ENCODE measurements around the gene DMD. TPM values are rescaled to one million over a fixed set of nuclear protein-coding genes. Genes with fewer than 3 reads are reported as not detected.

The DMD gene
- total and polyA plus RNA-seq, 2 donors (not counting 1 experiment from before 2014, with no cell fraction given), result 5.1 to 7.2 TPM

DNA sequence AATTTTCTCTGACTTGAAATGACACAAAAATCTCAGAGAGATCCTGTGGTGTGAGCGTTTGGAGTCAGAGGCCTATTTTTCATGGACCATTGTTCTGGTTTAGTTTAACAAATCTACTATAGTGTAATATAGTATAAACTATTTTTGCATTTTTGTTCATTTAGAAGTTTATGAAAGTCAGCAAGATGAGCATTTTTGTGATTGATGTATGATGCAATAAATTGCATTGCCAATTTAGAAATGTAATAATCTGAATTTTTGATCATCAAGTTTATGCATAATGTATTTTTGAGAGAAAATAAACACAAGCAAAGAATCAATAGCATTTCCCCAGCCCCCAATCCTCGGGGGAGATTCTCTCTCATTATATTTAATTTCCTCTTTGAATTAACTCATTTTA is 1620.0 kb downstream of the DMD start:
- DNase-seq (ENCODE audit: low read depth in 2 of 2), result no peak
- Histone ChIP-seq H2AFZ (ENCODE audit: low read length) (no peak overlapping the region), H3K9ac (ENCODE audit: insufficient read depth, low read length) (no peak overlapping the region), H3K4me1 (ENCODE audit: control insufficient read depth, extremely low read depth, insufficient read depth, low read length) (no peaks in the 10 kb centered on the region), H3K27ac (ENCODE audit: insufficient read depth, low read length) (no peak overlapping the region), H3K27me3 (ENCODE audit: control insufficient read depth, insufficient read depth, low read length) (no peaks in the 10 kb centered on the region), H3K4me3 (replicated peaks in 1 of 4; ENCODE audit: control extremely low read depth in 1 of 4, insufficient read depth in 1 of 4, low read depth in 3 of 4, low read length in 4 of 4) (no peak overlapping the region), H3K9me3 (ENCODE audit: control insufficient read depth, insufficient read depth, low read depth, low read length) (no peaks in the 10 kb centered on the region), H3K4me2 (ENCODE audit: extremely low read depth, insufficient read depth, low read length) (no peak overlapping the region), H4K20me1 (ENCODE audit: control insufficient read depth, extremely low read depth, insufficient read depth, low read length) (no peaks in the 10 kb centered on the region), H3K36me3 (ENCODE audit: control insufficient read depth, insufficient read depth, low read length) (no peaks in the 10 kb centered on the region), H3K79me2 (ENCODE audit: control insufficient read depth, insufficient read depth, low read length) (no peaks in the 10 kb centered on the region)
- TF ChIP-seq EZH2 (IDR thresholded peaks at IDR 0.05; ENCODE audit: low read length, missing control alignments), result no peak
- TF ChIP-seq, protein P1, sequence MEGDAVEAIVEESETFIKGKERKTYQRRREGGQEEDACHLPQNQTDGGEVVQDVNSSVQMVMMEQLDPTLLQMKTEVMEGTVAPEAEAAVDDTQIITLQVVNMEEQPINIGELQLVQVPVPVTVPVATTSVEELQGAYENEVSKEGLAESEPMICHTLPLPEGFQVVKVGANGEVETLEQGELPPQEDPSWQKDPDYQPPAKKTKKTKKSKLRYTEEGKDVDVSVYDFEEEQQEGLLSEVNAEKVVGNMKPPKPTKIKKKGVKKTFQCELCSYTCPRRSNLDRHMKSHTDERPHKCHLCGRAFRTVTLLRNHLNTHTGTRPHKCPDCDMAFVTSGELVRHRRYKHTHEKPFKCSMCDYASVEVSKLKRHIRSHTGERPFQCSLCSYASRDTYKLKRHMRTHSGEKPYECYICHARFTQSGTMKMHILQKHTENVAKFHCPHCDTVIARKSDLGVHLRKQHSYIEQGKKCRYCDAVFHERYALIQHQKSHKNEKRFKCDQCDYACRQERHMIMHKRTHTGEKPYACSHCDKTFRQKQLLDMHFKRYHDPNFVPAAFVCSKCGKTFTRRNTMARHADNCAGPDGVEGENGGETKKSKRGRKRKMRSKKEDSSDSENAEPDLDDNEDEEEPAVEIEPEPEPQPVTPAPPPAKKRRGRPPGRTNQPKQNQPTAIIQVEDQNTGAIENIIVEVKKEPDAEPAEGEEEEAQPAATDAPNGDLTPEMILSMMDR (conservative IDR thresholded peaks at IDR 0.05 in 1 of 2, IDR thresholded peaks at IDR 0.05 in 1 of 2; ENCODE audit: low read depth in 1 of 2, low read length in 2 of 2), result no peak

- Histone ChIP-seq H3K4me2 (ENCODE audit: extremely low read depth, insufficient read depth, low read length) (no peak overlapping the region), H2AFZ (ENCODE audit: low read length) (no peak overlapping the region), H3K9me3 (ENCODE audit: control insufficient read depth, insufficient read depth, low read depth, low read length) (no peaks in the 10 kb centered on the region), H3K4me3 (replicated peaks in 1 of 4; ENCODE audit: control extremely low read depth in 1 of 4, insufficient read depth in 1 of 4, low read depth in 3 of 4, low read length in 4 of 4) (no peak overlapping the region), H3K4me1 (ENCODE audit: control insufficient read depth, extremely low read depth, insufficient read depth, low read length) (no peaks in the 10 kb centered on the region), H3K9ac (ENCODE audit: insufficient read depth, low read length) (no peak overlapping the region), H3K79me2 (ENCODE audit: control insufficient read depth, insufficient read depth, low read length) (no peaks in the 10 kb centered on the region), H3K27ac (ENCODE audit: insufficient read depth, low read length) (no peak overlapping the region), H3K36me3 (ENCODE audit: control insufficient read depth, insufficient read depth, low read length) (no peaks in the 10 kb centered on the region), H4K20me1 (ENCODE audit: control insufficient read depth, extremely low read depth, insufficient read depth, low read length) (no peaks in the 10 kb centered on the region), H3K27me3 (ENCODE audit: control insufficient read depth, insufficient read depth, low read length) (no peaks in the 10 kb centered on the region)
- peak; percentile 69 for DNase-seq (ENCODE audit: low read depth in 2 of 2)
- TF ChIP-seq, protein P1 (conservative IDR thresholded peaks at IDR 0.05 in 1 of 2, IDR thresholded peaks at IDR 0.05 in 1 of 2; ENCODE audit: low read depth in 1 of 2, low read length in 2 of 2), result no peak
- TF ChIP-seq EZH2 (IDR thresholded peaks at IDR 0.05; ENCODE audit: low read length, missing control alignments), result no peak
Measured at GRCh38 chrX:31590581-31591114, 1620.7 kb downstream of the DMD start.

- Histone ChIP-seq H3K27me3 (ENCODE audit: control insufficient read depth, insufficient read depth, low read length) (no peaks in the 10 kb centered on the region), H2AFZ (ENCODE audit: low read length) (no peak overlapping the region), H3K4me3 (replicated peaks in 1 of 4; ENCODE audit: control extremely low read depth in 1 of 4, insufficient read depth in 1 of 4, low read depth in 3 of 4, low read length in 4 of 4) (no peak overlapping the region), H3K9me3 (ENCODE audit: control insufficient read depth, insufficient read depth, low read depth, low read length) (no peaks in the 10 kb centered on the region), H4K20me1 (ENCODE audit: control insufficient read depth, extremely low read depth, insufficient read depth, low read length) (no peaks in the 10 kb centered on the region), H3K4me1 (ENCODE audit: control insufficient read depth, extremely low read depth, insufficient read depth, low read length) (no peaks in the 10 kb centered on the region), H3K27ac (ENCODE audit: insufficient read depth, low read length) (no peak overlapping the region), H3K79me2 (ENCODE audit: control insufficient read depth, insufficient read depth, low read length) (no peaks in the 10 kb centered on the region), H3K9ac (ENCODE audit: insufficient read depth, low read length) (no peak overlapping the region), H3K36me3 (ENCODE audit: control insufficient read depth, insufficient read depth, low read length) (no peaks in the 10 kb centered on the region), H3K4me2 (ENCODE audit: extremely low read depth, insufficient read depth, low read length) (no peak overlapping the region)
- no peak for DNase-seq (ENCODE audit: low read depth in 2 of 2)
- no peak for TF ChIP-seq EZH2 (IDR thresholded peaks at IDR 0.05; ENCODE audit: low read length, missing control alignments)
- TF ChIP-seq, protein P1 (conservative IDR thresholded peaks at IDR 0.05 in 1 of 2, IDR thresholded peaks at IDR 0.05 in 1 of 2; ENCODE audit: low read depth in 1 of 2, low read length in 2 of 2), result no peak
Measured at GRCh38 chrX:31589503-31589902, 1621.8 kb downstream of the DMD start.
